ENCODE data around the gene MYO3A. TPM values are rescaled to one million over a fixed set of nuclear protein-coding genes. Genes with fewer than 3 reads are reported as not detected.

The MYO3A gene
- total and polyA plus RNA-seq, 2 donors (not counting 3 experiments of a cell fraction or from before 2014, with no cell fraction given): not detected

GRCh38 chr10:26043469-26043868, 109.4 kb downstream of the MYO3A start:
- H2AFZ ChIP-seq (ENCODE audit: low read depth, low read length): no peak overlapping the region
- H3K9me1 ChIP-seq (replicated peaks; ENCODE audit: control insufficient read depth, extremely low read depth, insufficient read depth, low read length): no peaks in the 10 kb centered on the region
- dilution Hi-C loops (cut with MboI; ENCODE audit: extremely low pct_ligation_motif_present, low sequenced_read_pairs) (no loop called here), intact Hi-C loops (cut with micrococcal nuclease) (no loop called here)
- no peaks in the 10 kb centered on the region for H4K20me1 ChIP-seq (replicated peaks; ENCODE audit: control insufficient read depth, extremely low read depth, insufficient read depth, low read length)
- H3K36me3 ChIP-seq (ENCODE audit: control insufficient read depth in 2 of 2, extremely low read depth in 1 of 2, insufficient read depth in 2 of 2, low read length in 2 of 2): no peaks in the 10 kb centered on the region
- H3K27ac ChIP-seq (ENCODE audit: insufficient read depth, low read depth, low read length): no peak overlapping the region
- no peak overlapping the region for H3K9ac ChIP-seq (replicated peaks; ENCODE audit: extremely low read depth, insufficient read depth, low read length)
- H3K4me2 ChIP-seq (ENCODE audit: insufficient read depth, low read length): no peak overlapping the region
- POLR2A ChIA-PET: no interaction called here
- no peak overlapping the region for H3K4me3 ChIP-seq (replicated peaks in 1 of 3; ENCODE audit: insufficient read depth in 1 of 3, low read depth in 1 of 3, low read length in 3 of 3)
- H3K9me3 ChIP-seq (replicated peaks; ENCODE audit: control insufficient read depth, insufficient read depth, low read length): peaks cover 6% of the 10 kb centered on the region
- TF ChIP-seq FOS (IDR thresholded peaks at IDR 0.05; ENCODE audit: borderline replicate concordance, insufficient read depth, low read length) (no peak), POLR2AphosphoS5 (IDR thresholded peaks at IDR 0.05; ENCODE audit: insufficient read depth, low read depth, low read length) (no peak), MYC (IDR thresholded peaks at IDR 0.05; ENCODE audit: low read depth, low read length) (no peak), JUN (IDR thresholded peaks at IDR 0.05; ENCODE audit: borderline replicate concordance, insufficient read depth, insufficient read length, low read depth) (no peak)
- no peak for DNase-seq (ENCODE audit: low read depth, low spot score)
- no TSS peak for BruUV-seq (replicated peaks)
- H3K4me1 ChIP-seq (ENCODE audit: control insufficient read depth, extremely low read depth, insufficient read depth, low read length): no peaks in the 10 kb centered on the region
- no peaks in the 10 kb centered on the region for H3K27me3 ChIP-seq (ENCODE audit: control insufficient read depth in 2 of 2, insufficient read depth in 2 of 2, low read length in 2 of 2)
- FAIRE-seq: no peak
- no peaks in the 10 kb centered on the region for H3K79me2 ChIP-seq (ENCODE audit: control insufficient read depth, insufficient read depth, low read length)
- CTCF ChIA-PET: no interaction called here

- no peaks in the 10 kb centered on the region for H3K4me1 ChIP-seq (ENCODE audit: control insufficient read depth, extremely low read depth, insufficient read depth, low read length)
- POLR2A ChIA-PET: no interaction called here
- no peaks in the 10 kb centered on the region for H3K27me3 ChIP-seq (ENCODE audit: control insufficient read depth in 2 of 2, insufficient read depth in 2 of 2, low read length in 2 of 2)
- no peak overlapping the region for H3K27ac ChIP-seq (ENCODE audit: insufficient read depth, low read depth, low read length)
- H2AFZ ChIP-seq (ENCODE audit: low read depth, low read length): no peak overlapping the region
- intact Hi-C loops (cut with micrococcal nuclease) (no loop called here), dilution Hi-C loops (cut with MboI; ENCODE audit: extremely low pct_ligation_motif_present, low sequenced_read_pairs) (no loop called here)
- H4K20me1 ChIP-seq (replicated peaks; ENCODE audit: control insufficient read depth, extremely low read depth, insufficient read depth, low read length): no peaks in the 10 kb centered on the region
- no peaks in the 10 kb centered on the region for H3K9me1 ChIP-seq (replicated peaks; ENCODE audit: control insufficient read depth, extremely low read depth, insufficient read depth, low read length)
- peaks cover 6% of the 10 kb centered on the region for H3K9me3 ChIP-seq (replicated peaks; ENCODE audit: control insufficient read depth, insufficient read depth, low read length)
- FAIRE-seq (no peak), DNase-seq (ENCODE audit: low read depth, low spot score) (no peak)
- no peak overlapping the region for H3K9ac ChIP-seq (replicated peaks; ENCODE audit: extremely low read depth, insufficient read depth, low read length)
- H3K79me2 ChIP-seq (ENCODE audit: control insufficient read depth, insufficient read depth, low read length): no peaks in the 10 kb centered on the region
- CTCF ChIA-PET: no interaction called here
- no TSS peak for BruUV-seq (replicated peaks)
- no peak overlapping the region for H3K4me2 ChIP-seq (ENCODE audit: insufficient read depth, low read length)
- TF ChIP-seq FOS (IDR thresholded peaks at IDR 0.05; ENCODE audit: borderline replicate concordance, insufficient read depth, low read length) (no peak), MAX (IDR thresholded peaks at IDR 0.05; ENCODE audit: insufficient read depth, insufficient read length) (no peak), POLR2A (IDR thresholded peaks at IDR 0.05; ENCODE audit: low read depth, low read length) (no peak)
- no peaks in the 10 kb centered on the region for H3K36me3 ChIP-seq (ENCODE audit: control insufficient read depth in 2 of 2, extremely low read depth in 1 of 2, insufficient read depth in 2 of 2, low read length in 2 of 2)
- H3K4me3 ChIP-seq (replicated peaks in 1 of 3; ENCODE audit: insufficient read depth in 1 of 3, low read depth in 1 of 3, low read length in 3 of 3): no peak overlapping the region
Measured at GRCh38 chr10:26044141-26044749, 110.2 kb downstream of the MYO3A start.

Measured in endothelial cell of umbilical vein (primary cell).